GM19025 (cell line): ENCODE results near the gene ANO2.

Experiments
- ATAC-seq: cut with Tn5 transposase; IDR thresholded peaks from one replicate; pipeline ENCODE4 v1.9.1; 2021; ENCODE audit warnings: mild to moderate bottlenecking, low read depth, moderate library complexity; ENCODE audit not compliant: unreplicated experiment

Gene ANO2

GRCh38 chr12:5921966-5922899 lies 22.8 kb downstream of the ANO2 start:
- ATAC-seq = no peak

GRCh38 chr12:5921027-5921909 lies 23.8 kb downstream of the ANO2 start:
- no peak for ATAC-seq

- no peak for ATAC-seq
Observed at GRCh38 chr12:5916785-5917290, 28.2 kb downstream of the ANO2 start.

GRCh38 chr12:5915511-5915910 lies 29.5 kb downstream of the ANO2 start:
- no peak for ATAC-seq

GRCh38 chr12:5914387-5915149 lies 30.5 kb downstream of the ANO2 start:
- ATAC-seq = no peak

GRCh38 chr12:5913387-5913786 lies 31.7 kb downstream of the ANO2 start:
- no peak for ATAC-seq

- no peak for ATAC-seq
Observed at GRCh38 chr12:5912437-5913334, 32.4 kb downstream of the ANO2 start.

- ATAC-seq = no peak
Observed at GRCh38 chr12:5912011-5912410, 33.0 kb downstream of the ANO2 start.

- ATAC-seq = no peak
Observed at GRCh38 chr12:5910790-5911548, 34.1 kb downstream of the ANO2 start.

GRCh38 chr12:5909560-5909959 lies 35.5 kb downstream of the ANO2 start:
- no peak for ATAC-seq

- ATAC-seq = no peak
Observed at GRCh38 chr12:5908251-5908650, 36.8 kb downstream of the ANO2 start.

GRCh38 chr12:5907807-5908206 lies 37.3 kb downstream of the ANO2 start:
- ATAC-seq = no peak

GRCh38 chr12:5905757-5906156 lies 39.3 kb downstream of the ANO2 start:
- no peak for ATAC-seq

GRCh38 chr12:5904969-5905368 lies 40.1 kb downstream of the ANO2 start:
- ATAC-seq = no peak

GRCh38 chr12:5904441-5904840 lies 40.6 kb downstream of the ANO2 start:
- ATAC-seq = no peak

- no peak for ATAC-seq
Observed at GRCh38 chr12:5902736-5903135, 42.3 kb downstream of the ANO2 start.

- ATAC-seq = no peak
Observed at GRCh38 chr12:5901416-5901815, 43.6 kb downstream of the ANO2 start.

GRCh38 chr12:5900533-5901205 lies 44.4 kb downstream of the ANO2 start:
- no peak for ATAC-seq
